NCI-H1105 (cell line): Measurements from ENCODE around the gene LIN54.
"Not testable (repeated sequence)": the region's sequence is repeated elsewhere in the genome, so short reads cannot be mapped to it uniquely, and the experiment has no call there.

Experiments
- DNase-seq: peaks from one replicate; lab custom pipeline; 2025; lab: John Stamatoyannopoulos, UW

LIN54 gene

GRCh38 chr4:83010522-83011318 is at the start of gene LIN54:
TSS of gene LIN54 (minus strand) at chr4:83010823. CDS start at chr4:82984844, 25,979 bp downstream.
- peak; percentile 41 for DNase-seq

DNA sequence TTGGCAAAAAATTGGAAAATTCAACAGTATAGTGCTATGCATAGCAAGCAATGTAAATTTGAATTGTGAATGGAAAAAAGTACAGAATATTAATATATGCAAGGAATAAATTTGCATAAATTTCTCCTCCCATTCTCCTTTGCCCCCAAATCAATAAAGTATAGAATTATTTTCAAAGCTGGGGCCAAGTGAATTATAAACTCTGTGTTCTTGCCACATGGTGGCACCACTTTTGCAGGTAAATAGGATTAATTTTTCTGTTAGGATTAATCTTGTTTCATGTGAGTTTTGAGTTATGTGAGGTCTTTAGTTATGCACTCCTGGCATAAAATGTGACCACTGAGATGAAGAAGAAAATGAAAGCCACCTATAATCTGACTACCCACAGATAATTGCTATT is 44.3 kb upstream of the LIN54 start:
- DNase-seq, result no peak

GRCh38 chr4:83048781-83049180 is 38.2 kb upstream of the LIN54 start:
- DNase-seq, result not testable (repeated sequence)

GRCh38 chr4:83046693-83047473 is 36.3 kb upstream of the LIN54 start:
- no peak for DNase-seq

- no peak for DNase-seq
These were observed 33.3 kb upstream of the LIN54 start for GRCh38 chr4:83043801-83044407.

GRCh38 chr4:83043157-83043556 is 32.5 kb upstream of the LIN54 start:
- DNase-seq, result not testable (repeated sequence)

- no peak for DNase-seq
These were observed 29.6 kb upstream of the LIN54 start for GRCh38 chr4:83040269-83040668.

DNA sequence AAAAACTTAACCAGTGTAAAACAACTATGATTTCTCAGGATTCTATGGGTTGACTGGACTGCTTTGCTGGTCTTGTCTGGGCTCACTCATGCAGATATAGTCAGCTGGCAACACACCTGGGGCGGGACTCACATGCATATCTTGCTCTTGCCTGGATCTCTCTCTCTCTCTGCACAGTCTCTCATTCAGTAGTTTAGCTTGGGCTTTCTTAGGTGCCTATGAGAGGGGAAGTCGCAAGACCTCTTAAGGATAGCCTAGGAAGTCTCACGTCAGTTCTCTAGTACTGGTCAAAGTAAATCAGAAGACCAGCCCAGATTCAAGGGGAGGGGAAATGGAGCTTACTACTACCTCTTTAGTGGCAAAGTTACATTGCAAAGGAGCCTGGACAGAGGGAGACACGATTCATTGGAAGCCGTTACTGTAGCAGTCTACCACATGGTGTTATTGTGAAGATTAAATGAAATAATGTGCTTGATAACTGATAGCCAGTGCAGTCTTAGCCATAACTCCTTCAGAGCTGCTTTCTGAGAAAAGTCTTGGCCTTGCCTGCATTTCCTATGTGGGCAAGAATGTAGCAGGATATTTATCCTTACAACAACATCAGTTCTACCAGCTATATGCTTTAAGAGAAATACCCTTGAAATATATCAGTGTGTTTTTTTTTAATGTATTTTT is 26.5 kb upstream of the LIN54 start:
- DNase-seq, result no peak

DNA sequence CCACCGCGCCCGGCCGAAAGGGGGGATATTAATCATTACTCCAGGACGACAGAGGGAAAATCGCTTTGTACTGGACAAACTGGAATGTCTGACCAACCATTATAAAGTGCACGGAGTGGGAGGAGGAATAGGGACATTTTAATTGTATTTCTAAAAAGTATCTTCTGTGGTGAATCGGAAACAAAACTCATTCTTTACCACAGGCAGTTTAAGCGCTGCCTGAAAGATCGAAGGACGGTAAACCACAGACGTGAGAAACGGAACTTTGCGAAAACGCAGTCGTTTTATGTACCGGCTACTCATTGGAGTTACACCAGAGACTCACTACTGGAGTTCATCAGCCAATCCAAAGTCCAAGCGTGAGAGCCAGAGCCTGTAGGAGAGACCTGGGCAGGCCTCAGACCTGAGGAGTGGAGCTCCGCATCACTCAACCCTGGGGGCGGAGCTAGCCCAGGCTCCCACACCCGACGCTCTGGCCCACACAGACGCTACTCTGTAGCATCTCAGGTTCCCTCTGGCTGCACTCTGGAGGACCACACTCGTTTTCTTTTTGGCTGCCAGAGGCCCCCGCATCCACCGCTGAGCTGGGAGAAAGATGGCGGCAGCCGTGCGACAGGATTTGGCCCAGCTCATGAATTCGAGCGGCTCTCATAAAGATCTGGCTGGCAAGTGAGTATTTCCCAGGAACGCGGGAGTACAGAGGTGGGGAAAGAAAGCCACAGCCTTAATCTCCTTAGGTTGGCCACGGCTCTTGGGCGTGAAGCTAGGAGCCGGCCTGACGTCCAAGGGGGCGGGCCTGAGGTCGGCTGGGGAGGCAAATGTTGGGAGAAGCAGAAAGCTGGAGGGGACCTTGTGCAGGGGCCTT is 24.2 kb upstream of the LIN54 start, which contains the start of gene COPS4:
TSS of gene COPS4 (plus strand) at position 554 of the 865 bp plus-strand sequence. CDS start at position 596, 42 bp downstream.
- peak; percentile 92 for DNase-seq

GRCh38 chr4:83029688-83030087 is 19.1 kb upstream of the LIN54 start:
- DNase-seq, result no peak

- DNase-seq, result no peak
These were observed 18.4 kb upstream of the LIN54 start for GRCh38 chr4:83028976-83029375.

GRCh38 chr4:83025563-83025962 is 14.9 kb upstream of the LIN54 start:
- no peak for DNase-seq

GRCh38 chr4:83024233-83024632 is 13.6 kb upstream of the LIN54 start:
- no peak for DNase-seq

DNA sequence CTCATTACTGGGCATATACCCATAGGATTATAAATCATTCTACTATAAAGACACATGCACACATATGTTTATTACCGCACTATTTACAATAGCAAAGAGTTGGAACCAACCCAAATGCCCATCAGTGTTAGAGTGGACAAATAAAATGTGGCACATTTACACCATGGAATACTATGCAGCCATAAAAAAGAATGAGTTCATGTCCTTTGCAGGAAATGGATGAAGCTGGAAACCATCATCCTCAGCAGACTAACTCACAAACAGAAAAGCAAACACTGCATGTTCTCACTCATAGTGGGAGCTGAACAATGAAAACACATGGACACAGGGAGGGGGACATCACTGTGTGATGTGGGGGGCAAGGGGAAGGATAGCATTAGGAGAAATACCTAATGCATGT is 13.0 kb upstream of the LIN54 start:
- not testable (repeated sequence) for DNase-seq

DNA sequence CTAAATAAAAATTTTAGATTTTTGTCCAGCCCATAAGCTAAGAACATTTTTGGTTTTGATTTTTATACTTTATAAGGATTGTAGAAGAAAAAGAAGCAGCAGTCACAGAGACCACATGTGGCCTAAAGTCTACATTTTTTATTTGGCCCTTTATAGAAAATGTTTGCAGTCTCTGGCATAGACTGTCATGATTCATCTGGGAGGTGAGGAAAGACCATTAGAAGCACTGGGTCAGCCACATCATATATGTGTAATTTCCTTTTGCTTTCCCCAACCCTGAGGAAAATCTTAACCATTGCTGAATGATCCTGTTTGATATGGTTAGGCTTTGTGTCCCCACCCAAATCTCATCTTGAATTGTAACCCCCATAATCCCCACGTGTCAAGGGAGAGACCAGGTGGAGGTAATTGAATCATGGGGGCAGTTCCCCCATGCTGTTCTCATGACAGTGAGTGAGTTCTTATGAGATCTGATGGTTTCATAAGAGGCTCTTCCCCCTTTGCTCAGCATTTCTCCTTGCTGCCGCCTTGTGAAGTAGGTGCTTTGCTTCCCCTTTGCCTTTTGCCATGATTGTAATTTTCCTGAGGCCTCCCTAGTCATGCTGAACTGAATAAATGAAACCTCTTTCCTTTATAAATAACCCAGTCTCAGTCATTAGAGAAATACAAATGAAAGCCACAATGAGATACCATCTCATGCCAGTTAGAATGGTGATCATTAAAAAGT is 12.3 kb upstream of the LIN54 start:
- DNase-seq, result no peak

- no peak for DNase-seq
These were observed 9.3 kb upstream of the LIN54 start for GRCh38 chr4:83019794-83020494.

GRCh38 chr4:83013902-83014301 is 3.3 kb upstream of the LIN54 start:
- DNase-seq, result no peak

- no peak for DNase-seq
These were observed 2.8 kb upstream of the LIN54 start for GRCh38 chr4:83013420-83013867.

GRCh38 chr4:83012687-83013419 is 2.2 kb upstream of the LIN54 start:
- DNase-seq, result peak; percentile 92
